ENCODE measurements around the gene RIGI. TPM values are rescaled to one million over a fixed set of nuclear protein-coding genes. Genes with fewer than 3 reads are reported as not detected.

The RIGI gene
- total and polyA plus RNA-seq, 2 of the 13 experiments (the other 11 are each of a cell fraction or from before 2014, with no cell fraction given), result 3.0 to 8.2 TPM

DNA sequence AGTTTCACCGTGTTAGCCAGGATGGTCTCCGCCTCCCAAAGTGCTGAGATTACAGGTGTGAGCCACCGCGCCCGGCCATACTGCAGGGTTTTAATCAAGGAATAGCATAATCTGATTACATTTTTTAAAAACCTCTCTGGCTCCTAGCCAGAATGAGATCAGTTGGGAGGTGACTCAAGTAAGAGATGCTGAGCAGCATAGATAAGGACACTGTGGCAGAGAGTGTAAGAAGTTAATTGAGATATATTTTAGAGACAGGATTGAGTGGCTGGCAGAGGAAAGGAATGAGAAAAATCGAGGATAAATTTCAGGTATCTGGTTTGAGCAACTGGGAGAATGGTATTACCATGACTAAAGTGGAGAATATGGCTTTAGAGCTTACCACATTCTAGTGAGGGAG, 7.3 kb upstream of the RIGI start (continued):
- TF ChIP-seq, protein P1, sequence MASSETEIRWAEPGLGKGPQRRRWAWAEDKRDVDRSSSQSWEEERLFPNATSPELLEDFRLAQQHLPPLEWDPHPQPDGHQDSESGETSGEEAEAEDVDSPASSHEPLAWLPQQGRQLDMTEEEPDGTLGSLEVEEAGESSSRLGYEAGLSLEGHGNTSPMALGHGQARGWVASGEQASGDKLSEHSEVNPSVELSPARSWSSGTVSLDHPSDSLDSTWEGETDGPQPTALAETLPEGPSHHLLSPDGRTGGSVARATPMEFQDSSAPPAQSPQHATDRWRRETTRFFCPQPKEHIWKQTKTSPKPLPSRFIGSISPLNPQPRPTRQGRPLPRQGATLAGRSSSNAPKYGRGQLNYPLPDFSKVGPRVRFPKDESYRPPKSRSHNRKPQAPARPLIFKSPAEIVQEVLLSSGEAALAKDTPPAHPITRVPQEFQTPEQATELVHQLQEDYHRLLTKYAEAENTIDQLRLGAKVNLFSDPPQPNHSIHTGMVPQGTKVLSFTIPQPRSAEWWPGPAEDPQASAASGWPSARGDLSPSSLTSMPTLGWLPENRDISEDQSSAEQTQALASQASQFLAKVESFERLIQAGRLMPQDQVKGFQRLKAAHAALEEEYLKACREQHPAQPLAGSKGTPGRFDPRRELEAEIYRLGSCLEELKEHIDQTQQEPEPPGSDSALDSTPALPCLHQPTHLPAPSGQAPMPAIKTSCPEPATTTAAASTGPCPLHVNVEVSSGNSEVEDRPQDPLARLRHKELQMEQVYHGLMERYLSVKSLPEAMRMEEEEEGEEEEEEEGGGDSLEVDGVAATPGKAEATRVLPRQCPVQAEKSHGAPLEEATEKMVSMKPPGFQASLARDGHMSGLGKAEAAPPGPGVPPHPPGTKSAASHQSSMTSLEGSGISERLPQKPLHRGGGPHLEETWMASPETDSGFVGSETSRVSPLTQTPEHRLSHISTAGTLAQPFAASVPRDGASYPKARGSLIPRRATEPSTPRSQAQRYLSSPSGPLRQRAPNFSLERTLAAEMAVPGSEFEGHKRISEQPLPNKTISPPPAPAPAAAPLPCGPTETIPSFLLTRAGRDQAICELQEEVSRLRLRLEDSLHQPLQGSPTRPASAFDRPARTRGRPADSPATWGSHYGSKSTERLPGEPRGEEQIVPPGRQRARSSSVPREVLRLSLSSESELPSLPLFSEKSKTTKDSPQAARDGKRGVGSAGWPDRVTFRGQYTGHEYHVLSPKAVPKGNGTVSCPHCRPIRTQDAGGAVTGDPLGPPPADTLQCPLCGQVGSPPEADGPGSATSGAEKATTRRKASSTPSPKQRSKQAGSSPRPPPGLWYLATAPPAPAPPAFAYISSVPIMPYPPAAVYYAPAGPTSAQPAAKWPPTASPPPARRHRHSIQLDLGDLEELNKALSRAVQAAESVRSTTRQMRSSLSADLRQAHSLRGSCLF (CRISPR knock-in tag; IDR thresholded peaks at IDR 0.05; ENCODE audit: borderline replicate concordance), result no peak
- TF ChIP-seq, protein P2, sequence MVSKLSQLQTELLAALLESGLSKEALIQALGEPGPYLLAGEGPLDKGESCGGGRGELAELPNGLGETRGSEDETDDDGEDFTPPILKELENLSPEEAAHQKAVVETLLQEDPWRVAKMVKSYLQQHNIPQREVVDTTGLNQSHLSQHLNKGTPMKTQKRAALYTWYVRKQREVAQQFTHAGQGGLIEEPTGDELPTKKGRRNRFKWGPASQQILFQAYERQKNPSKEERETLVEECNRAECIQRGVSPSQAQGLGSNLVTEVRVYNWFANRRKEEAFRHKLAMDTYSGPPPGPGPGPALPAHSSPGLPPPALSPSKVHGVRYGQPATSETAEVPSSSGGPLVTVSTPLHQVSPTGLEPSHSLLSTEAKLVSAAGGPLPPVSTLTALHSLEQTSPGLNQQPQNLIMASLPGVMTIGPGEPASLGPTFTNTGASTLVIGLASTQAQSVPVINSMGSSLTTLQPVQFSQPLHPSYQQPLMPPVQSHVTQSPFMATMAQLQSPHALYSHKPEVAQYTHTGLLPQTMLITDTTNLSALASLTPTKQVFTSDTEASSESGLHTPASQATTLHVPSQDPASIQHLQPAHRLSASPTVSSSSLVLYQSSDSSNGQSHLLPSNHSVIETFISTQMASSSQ (IDR thresholded peaks at IDR 0.05; ENCODE audit: low read depth), result no peak
- TF ChIP-seq, protein P2 (CRISPR knock-in tag; IDR thresholded peaks at IDR 0.05; ENCODE audit: borderline replicate concordance), result no peak
- TF ChIP-seq, protein P3, sequence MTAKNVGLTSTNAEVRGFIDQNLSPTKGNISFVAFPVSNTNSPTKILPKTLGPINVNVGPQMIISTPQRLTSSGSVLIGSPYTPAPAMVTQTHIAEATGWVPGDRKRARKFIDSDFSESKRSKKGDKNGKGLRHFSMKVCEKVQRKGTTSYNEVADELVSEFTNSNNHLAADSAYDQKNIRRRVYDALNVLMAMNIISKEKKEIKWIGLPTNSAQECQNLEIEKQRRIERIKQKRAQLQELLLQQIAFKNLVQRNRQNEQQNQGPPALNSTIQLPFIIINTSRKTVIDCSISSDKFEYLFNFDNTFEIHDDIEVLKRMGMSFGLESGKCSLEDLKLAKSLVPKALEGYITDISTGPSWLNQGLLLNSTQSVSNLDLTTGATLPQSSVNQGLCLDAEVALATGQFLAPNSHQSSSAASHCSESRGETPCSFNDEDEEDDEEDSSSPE (CRISPR knock-in tag; IDR thresholded peaks at IDR 0.05), result no peak

All from HepG2 (cell line).